Measurements from ENCODE around the gene COMMD6. TPM values are rescaled to one million over a fixed set of nuclear protein-coding genes. Genes with fewer than 3 reads are reported as not detected.

Gene COMMD6
- total RNA-seq, 1 donor from 2014 or later, result 166 TPM

DNA sequence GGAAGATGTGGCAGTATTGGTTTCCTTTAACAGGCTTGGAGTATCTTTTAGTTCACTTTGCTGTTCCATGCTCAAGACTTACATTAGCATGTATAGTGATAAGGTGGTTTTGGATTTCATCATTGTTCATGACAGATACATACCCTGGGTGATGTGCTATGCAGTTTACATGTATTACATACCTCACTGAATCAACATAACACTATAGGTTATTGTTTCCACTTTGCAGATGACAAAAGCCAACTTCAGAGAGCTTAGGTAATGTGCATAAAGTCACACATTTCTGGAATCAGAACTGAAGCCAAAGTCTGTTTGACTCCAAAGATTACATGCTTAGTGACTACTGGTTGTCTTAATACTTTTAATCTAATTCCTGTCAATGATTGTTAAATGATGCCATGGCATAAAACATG, 7.1 kb downstream of the COMMD6 start:
- DNase-seq (ENCODE audit: low spot score), result no peak

DNA sequence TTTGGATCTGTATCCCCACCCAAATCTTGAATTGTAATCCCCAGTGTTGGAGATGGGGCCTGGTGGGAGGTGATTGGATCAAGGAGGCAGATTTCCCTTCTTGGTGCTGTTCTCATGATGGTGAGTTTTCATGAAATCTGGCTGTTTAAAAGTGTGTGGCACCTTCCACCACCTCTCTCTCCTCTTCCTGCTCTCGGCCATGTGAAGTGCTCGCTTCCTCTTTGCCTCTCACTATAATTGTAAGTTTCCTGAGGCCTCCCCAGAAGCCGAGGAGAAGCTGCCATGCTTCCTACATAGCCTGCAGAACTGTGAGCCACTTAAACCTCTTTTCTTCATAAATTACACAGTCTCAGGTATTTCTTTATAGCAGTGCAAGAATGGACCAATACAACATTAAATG, 15.7 kb downstream of the COMMD6 start:
- DNase-seq (ENCODE audit: low spot score), result no peak

DNA sequence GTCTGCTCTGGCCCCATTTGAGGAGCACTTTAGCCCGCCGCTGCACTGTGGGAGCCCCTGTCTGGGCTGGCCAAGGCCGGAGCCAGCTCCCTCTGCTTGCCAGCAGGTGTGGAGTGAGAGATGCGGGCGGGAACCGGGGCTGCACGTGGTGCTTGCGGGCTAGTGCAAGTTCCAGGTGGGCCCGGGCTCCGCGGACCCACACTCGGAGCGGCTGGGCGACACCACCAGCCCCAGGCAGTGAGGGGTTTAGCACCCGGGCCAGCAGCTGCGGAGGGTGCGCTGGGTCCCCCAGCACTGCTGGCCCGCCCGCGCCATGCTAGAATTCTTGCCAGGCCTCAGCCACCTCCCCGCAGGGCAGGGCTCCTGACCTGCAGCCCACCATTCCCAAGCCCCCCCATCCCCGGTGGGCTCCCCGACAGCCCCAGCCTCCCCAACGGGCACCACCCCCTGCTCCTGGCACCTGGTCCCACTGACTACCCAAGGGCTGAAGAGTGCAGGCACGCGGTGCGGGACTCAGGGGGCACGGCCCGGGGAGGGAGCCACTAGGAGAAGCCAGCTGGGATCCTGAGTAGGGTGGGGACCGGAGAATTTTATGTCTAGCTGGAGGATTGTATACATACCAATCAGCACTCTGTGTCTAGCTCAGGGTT, 19.1 kb downstream of the COMMD6 start:
- no peak for DNase-seq (ENCODE audit: low spot score)

DNA sequence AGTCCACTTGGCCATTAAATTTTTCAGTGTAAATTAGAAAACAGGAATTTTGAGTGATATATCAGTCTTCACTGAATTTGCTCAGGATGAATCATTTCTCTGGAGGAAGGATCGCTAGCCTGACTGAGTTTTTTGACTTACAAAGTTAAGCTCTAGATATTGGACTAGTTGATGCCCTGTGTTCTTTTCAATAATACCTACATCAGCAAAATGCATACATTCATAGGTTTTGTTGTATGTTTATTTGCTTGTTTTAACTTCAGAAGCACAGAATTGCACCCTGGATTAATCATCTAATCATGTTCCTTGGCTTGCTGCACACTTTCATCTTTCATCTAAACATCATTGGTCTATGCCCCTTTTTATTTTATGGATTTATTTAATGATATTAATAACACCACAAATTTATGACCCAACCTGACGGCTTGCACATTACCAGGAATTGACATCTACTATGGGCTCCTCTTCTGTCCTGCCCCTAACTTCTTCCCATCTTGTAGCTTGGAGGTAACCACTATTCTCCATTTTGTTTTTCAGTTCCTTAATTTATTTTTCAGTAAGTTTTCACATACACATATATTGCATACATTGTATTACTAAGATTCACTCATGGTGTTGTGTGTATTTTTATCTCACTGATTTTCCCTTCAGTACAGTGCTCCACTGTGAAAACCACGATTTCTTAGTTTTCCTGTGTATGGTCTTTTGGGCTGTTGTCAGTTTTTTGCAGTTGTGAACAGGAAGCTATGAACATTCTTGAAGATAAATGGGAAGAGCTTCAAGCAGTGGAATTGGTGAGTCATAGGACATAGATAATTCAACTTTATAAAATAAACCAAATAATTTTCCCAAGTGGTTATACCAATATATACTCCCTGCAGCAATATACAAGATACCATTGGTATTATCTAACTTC, 23.3 kb downstream of the COMMD6 start:
- no peak for DNase-seq (ENCODE audit: low spot score)

DNA sequence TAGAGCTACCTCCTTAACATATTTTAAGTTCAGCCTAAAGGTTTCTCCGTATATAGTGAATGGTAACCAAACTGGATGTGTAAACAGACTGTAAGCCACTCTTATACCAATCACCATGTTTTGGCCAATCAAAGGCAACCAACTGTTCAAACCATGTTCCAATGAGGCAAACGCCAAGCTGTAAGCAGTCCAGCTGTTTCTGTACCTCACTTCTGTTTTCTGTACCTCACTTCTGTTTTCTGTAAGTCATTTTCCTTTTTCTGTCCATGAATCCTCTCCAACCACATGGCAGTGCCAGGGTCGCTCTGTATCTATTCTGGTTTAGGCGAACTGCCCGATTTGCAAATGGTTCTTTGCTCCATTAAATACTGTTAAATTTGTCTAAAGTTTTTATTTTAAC, 24.4 kb downstream of the COMMD6 start:
- no peak for DNase-seq (ENCODE audit: low spot score)

DNA sequence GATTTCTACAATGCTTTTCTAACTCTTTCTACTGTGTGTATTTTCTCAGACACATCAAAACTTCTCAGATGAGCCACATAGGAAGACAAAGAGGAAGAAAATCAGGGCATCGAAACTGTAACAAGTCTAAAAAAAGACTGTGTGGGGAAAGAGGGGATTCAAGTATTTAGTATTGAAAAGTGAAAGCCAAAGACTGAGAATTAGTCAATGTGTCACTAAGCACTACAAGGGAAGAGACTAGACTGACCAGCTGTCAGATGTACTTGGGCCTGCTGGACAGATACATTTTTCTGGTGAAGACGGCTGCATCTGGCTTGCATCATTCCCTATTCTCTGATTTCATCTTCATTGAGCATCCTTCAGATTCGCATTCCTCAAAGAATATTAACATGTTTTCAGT, 25.4 kb downstream of the COMMD6 start:
- no peak for DNase-seq (ENCODE audit: low spot score)

DNA sequence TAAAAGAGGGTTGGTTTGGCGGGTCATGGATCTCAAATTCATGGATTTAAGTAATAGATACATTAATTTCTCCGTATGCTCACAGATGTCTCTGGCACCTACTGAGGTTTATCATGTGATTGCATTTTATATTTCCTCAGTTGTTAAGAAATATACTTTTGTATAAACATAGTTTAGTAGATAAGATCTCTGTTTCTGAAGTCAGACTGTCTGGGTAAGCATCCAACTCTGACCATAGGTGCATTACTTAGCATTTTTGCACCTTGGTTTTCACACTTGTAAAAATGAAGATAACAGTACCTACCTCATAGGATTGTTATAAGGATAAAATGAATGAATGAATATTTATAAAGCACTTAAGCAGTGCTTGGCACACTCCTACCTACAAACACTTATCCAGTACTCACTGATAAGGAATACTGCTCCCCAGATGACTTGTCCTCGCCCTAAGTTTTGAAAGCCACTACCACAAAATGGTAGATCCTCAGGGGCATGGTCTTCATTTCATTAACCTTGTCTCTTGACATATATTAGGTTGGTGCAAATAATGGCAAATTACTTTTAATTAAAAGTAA, 26.5 kb downstream of the COMMD6 start:
- no peak for DNase-seq (ENCODE audit: low spot score)

DNA sequence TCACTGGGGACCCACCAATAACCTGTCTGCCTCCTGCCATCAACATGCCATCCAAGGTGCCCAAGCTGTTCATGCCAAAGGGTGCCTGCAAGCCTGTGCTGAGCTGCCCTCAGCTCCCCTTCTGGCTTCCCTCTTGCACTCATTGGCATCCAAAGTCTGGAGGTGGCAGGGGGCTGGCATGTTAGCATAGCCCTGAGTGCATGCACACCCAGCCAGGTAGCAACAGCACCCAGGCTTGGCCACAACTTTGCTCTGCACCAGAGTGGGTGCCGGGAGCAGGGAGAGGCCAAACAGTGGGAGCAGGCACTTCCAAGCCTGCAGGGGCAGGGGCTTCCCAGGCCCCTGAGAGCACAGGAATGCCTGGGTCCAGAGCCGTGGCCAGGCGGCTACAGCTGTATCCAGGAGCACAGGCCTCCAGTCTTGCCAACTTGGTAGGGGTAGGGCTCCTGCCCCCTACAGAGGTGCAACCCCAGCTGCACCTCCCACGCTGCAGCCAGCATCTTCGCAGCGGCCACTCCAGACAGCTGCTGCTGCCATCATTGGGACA, 29.6 kb downstream of the COMMD6 start:
- no peak for DNase-seq (ENCODE audit: low spot score)

DNA sequence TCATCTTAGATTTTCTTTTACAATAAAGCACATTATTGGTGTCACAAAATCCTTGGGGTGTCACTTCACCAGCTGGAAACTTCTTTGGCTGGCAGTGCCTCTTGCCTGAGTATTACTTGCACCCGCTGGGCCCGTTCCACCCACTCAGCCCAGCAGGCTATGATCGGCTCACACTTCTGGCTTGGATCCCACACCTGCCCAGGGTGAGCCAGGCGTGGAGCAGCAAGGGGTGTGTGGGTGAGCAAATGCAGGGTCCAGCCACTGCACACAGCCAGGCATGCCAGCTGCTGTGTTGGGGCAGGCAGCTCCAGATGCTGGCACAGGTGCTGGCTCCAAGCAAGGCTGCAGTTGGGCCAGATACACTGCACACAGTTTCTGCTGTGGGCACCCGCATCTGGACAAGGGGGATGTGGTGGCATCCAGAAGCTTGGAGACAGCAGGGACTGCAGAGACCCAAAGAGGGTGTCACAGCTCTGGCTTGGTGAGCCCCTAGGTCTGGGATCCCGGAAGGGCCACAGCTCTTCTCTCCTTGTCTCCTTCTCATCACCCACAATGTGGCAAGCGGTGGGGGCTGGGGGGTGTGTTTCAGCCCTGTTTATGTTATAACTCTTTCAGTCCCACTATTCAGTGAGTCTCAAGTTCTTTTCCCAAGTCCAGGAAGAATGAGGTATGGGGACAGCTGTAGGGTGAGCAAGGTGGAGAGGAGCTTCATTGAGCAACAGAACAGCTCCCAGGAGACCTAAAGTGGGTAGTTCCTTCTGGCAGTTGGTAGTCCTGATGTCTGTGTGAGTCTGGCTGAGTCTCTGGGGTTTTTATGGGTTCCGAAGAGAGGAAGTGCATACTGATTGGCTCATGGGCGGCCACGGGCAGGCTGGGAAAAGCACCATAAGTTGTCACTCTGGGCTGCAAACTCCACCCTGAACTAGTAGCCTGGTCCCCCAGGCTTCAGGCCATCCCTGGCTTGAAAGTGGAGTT, 30.3 kb downstream of the COMMD6 start:
- no peak for DNase-seq (ENCODE audit: low spot score)

DNA sequence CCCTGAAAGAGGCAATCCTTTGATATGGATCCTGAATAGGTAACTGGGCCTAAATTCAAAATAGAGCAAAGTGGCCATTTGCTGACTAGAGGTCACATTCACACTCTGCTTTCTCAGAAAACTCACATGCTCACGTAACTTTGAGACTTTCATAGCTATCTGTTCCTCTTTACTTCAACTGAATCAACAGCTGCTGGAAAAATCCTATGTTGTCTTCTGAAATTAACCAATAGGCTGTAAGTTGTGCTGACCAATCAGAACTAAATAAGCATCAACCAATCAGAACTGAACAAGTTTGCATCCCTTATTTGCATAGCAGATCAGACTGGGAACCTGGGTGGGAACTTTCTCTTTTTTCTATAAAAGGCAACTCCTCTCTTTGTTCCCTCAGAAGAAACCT, 31.6 kb downstream of the COMMD6 start:
- DNase-seq (ENCODE audit: low spot score), result no peak

DNA sequence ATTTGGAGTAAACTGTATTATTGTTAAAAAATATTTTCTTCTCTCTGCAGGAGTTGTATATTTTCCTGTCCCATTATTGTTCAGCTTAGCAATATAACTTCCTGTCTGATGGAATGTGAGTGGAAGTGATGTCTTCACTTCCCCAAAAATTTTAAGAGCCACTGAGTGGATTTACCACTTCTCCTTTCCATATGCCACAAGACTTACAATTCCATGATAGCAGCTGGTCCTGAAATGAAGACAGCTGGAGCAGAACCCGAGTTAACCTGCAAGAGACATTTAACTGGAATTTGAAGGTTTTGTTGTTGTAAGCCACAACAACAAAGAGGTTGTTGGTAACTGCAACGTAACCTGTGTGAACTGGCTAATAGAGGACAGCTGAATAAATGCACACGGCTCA, 32.3 kb downstream of the COMMD6 start:
- DNase-seq (ENCODE audit: low spot score), result no peak

DNA sequence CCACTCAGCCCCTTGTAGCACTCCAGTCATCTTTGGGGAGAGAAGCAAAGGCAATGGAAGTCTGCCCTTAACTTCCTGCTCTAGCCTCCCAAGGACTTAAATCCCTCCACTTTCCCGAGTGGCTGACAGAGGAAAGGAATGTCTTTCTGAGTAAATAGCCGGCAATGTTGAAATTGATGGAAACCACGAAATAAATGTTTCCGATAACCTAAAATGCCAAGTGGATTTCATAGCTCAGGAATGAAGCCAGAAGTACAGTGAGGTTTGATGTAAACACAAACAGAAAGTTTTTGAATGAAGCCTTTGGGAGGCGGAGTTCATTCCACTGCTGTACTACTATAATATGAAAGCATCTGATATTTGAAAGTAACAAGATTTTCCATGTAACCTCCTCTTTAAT, 41.7 kb downstream of the COMMD6 start:
- no peak for DNase-seq (ENCODE audit: low spot score)

DNA sequence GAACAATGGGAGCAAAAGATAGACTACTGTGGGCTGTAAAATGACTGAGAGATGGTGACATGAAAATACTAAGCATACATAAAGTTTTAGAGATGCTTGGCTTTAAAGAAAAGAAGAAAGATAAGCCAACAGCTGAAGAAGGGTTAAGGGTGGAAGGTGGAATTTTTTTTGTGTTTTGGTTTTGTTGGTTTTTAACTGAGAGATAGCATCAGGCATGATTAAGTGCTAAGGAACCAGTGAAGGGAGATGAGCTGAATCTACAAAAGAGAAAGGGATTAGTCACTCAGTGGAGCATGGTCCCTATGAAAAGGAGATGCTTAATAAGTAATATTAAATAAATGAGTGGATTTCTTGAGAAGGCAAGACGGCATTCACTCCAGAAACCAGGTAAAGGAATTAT, 43.1 kb downstream of the COMMD6 start:
- no peak for DNase-seq (ENCODE audit: low spot score)

DNA sequence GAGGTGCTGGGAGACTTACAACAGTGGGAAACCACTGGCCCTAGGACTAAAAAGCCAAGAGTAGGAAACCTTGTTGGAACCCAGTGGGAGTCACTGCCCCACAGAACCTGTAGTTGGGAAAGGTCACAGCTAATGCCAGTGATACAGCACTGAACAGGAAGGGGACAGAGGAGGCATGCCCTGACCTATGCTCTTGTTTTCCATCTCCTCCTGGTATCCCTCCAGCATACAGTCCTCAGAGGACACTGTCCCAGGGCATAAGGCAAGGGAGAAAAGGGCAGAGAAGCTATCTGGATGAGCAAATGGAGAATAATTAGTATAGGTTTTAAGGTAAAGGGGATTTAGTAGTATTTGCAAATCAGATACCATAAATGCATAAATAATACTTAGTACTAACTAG, 44.5 kb downstream of the COMMD6 start:
- no peak for DNase-seq (ENCODE audit: low spot score)

DNA sequence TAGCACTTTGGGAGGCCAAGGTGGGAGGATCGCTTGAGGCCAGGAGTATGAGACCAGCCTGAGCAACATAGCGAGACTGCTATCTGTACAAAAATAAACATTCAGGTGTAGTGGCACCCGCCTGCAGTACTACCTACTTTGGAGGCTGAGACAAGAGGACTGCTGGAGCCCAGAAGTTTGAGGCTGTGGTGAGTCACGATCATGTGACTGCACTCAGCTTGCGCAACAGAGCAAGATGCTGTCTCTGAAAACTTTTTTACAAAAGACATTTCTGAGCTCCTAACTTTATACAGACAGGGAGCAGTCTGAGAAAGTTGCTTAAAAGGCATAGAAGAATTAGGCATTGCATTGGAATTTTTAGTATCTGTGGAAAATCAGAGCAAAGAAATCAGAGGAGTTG, 45.3 kb downstream of the COMMD6 start:
- DNase-seq (ENCODE audit: low spot score), result no peak

DNA sequence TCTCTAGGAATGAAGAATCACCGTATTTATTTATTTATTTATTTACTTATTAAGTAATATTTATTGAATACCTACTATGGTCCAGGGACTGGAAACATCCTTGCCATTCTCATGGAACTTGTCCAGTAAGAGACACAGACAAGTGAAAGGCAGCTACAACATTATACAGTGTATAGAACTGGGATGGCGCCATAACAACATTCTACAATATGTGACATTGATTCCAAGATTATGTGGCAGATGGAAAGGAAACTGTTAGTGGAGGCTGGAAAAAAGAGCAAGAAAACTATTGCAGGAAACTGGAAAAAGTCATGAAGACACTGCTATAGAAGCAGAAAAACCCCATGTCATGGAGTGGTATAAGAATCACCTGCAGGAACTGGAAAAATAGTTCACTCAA, 46.3 kb downstream of the COMMD6 start:
- DNase-seq (ENCODE audit: low spot score), result no peak

DNA sequence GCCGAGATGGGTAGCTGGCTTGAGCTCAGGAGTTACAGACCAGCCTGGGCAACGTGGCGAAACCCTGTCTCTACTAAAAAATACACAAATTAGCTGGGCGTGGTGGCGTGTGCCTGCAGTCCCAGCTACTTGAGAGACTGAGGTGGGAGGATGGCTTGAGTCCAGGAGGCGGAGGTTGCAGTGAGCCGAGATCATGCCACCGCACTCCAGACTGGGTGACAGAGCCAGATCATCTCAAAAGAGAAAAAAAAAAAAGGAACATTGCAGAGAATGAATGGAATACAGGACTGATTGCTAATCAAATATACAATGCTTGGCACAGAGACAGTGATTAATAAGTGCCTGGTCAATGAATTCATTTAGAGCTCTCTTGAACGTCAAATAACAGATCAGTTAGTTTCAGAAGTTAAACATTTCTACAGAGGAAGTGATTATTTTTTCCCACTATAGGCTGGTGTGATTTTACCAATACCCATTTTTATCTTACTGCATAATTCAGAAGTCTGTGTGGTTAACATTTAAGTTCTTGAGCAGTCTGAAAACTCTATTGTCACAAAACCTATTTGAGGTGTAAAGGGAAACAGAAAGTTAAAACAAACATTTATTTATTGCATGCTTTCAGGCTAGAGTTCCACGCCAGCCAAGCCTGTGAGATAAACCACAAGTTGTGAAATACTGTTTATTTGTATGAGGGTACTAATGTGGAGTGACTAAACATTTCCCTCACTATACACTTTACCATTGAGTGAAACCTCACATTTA, 48.0 kb downstream of the COMMD6 start:
- DNase-seq (ENCODE audit: low spot score), result no peak

DNA sequence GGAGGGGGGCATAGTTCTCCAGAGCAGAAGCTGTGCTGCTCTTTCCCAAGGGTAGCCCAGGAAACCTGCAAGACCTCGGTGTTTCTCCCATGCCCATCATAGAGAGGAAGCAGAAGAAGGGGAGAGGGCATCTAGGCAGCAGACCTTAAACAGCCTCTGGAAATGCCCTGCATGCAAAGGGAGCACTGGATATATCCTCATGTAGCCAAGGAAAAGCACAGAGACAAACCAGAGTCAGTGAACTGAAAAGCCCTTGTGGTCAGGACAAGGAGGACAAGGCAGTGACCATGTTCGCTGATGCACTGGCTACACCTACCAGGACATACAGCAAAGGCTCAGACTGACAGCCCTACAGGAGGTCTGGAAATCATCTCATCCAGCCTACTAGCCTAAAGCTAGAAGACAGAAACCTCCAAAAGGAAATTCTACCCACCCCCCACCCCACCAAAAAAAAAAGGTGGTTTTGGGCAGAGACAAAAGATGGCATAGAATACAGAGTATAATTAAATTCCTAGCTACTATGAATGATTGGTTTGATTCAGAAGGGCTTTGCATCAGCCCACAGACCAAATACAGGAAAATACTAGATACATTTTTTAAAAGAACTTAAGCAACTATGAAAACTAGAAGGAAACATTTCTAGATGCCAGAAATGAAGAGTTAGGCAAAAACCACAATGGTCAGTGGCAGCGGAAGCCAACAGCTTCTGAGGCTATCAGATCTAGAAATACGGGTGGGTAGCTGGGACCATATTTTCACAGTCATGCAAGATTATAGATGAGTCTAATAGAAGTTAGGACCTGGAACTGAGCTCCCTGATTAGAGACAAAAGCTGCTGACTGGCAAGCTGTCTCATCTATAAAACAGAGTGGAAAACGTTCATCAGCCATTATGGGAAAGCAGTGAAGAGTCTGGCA, 51.2 kb downstream of the COMMD6 start:
- DNase-seq (ENCODE audit: low spot score), result no peak

DNA sequence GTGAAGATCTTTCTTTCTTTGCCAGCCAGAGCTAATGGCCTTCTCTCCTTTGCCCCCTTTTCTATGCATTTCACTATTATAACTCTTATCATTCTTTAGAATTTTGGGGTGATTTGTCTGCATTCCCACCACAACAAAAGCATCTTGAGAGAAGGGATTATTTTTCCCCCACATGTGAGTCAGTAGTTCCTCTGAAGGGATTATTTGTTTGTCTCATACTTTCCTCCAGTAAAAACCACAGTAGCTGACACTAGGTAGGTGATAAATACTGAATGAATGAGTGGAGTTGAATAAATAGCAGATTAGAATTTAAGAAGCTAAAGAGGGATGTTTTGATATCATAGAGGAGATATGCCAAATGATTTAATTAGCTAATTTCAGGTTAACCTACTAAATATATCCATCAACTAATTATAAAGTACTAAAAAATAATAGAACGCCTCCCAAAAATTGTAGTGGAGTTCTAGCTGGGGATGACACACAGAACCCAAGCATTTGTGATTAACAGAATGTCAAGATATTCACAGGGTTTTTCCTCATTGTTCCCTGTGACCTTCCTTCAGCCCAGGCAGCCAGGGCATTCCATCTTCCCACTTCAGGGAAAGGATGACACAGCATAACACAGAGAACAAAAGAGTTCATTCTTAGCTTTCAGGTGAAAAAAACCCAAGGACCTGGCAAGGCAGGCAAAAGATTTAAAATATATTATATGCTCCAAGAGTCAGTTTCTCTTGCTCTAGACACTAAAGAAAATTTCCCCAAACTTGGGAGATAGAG, 52.2 kb downstream of the COMMD6 start:
- DNase-seq (ENCODE audit: low spot score), result no peak

Data from ureter (tissue), 1 donor.